IMR-90 (cell line): ENCODE results near the gene SH3RF3. TPM values are rescaled to one million over a fixed set of nuclear protein-coding genes. Genes with fewer than 3 reads are reported as not detected.

ENCODE experiments used
- ATAC-seq: fragments of 200-7000 bp; cut with Tn5 transposase; 2 replicates; pipeline ENCODE4 v1.9.1; 2020; ENCODE audit warnings: low read depth, mild to moderate bottlenecking, moderate library complexity
- BruUV-seq: library from RNA; stranded (reverse); fragments of 400-500 nt; replicated peaks from 2 replicates; lab custom pipeline; 2021; lab: Mats Ljungman, UMichigan
- CTCF ChIA-PET: fragments of 300-600 bp; formaldehyde crosslinking; extraction: SDS; loops from one replicate; lab custom pipeline; 2021; ENCODE audit warnings: antibody characterized with exemption; lab: Yijun Ruan, JAX
- POLR2A ChIA-PET: fragments of 300-600 bp; sonication (Branson Sonifier 250); formaldehyde crosslinking; loops from one replicate; lab custom pipeline; 2022; ENCODE audit warnings: antibody characterized with exemption; ENCODE audit not compliant: unreplicated experiment; lab: Charles Lee
- DNase-seq: peaks from one replicate; pipeline ENCODE4 v3.0.0; 2013
- H2AFZ ChIP-seq: replicated peaks from 2 replicates; pipeline ENCODE3; 2013; ENCODE audit warnings: low read length, mild to moderate bottlenecking; ENCODE audit not compliant: poor library complexity
- H2AK5ac ChIP-seq: 2 replicates; pipeline ENCODE4 v1.6.1; 2013; ENCODE audit warnings: low read depth, low read length, inconsistent platforms
- H2AK9ac ChIP-seq: replicated peaks from 2 replicates; pipeline ENCODE3; 2013; ENCODE audit warnings: mild to moderate bottlenecking, low read depth, low read length, moderate library complexity; ENCODE audit not compliant: poor library complexity
- H2BK120ac ChIP-seq: 2 replicates; pipeline ENCODE4 v1.6.1; 2013; ENCODE audit warnings: low read depth, low read length, inconsistent platforms
- H2BK15ac ChIP-seq: 3 replicates; pipeline ENCODE4 v1.6.1; 2013; ENCODE audit warnings: low read depth, low read length, inconsistent platforms
- H2BK20ac ChIP-seq: 2 replicates; pipeline ENCODE4 v1.6.1; 2013; ENCODE audit warnings: low read depth, mild to moderate bottlenecking, inconsistent platforms, low read length, moderate library complexity
- H2BK5ac ChIP-seq: 2 replicates; pipeline ENCODE4 v1.6.1; 2013; ENCODE audit warnings: mild to moderate bottlenecking, low read depth, low read length, inconsistent platforms; ENCODE audit not compliant: poor library complexity, severe bottlenecking
- H3K14ac ChIP-seq: replicated peaks from 2 replicates; pipeline ENCODE4 v1.6.1; 2013; ENCODE audit warnings: low read depth, low read length, inconsistent platforms
- H3K18ac ChIP-seq: 2 replicates; pipeline ENCODE4 v1.6.1; 2013; ENCODE audit warnings: low read depth, low read length, control low read depth
- H3K23ac ChIP-seq: 2 replicates; pipeline ENCODE4 v1.6.1; 2013; ENCODE audit warnings: low read depth, low read length, inconsistent platforms
- H3K27ac ChIP-seq: 2 replicates; pipeline ENCODE4 v1.5.1; 2013; ENCODE audit warnings: mild to moderate bottlenecking, control low read depth, low read length; ENCODE audit not compliant: insufficient read depth
- H3K27me3 ChIP-seq: 2 replicates; pipeline ENCODE4 v1.6.1; 2013; ENCODE audit warnings: low read length; ENCODE audit not compliant: control insufficient read depth, insufficient read depth
- H3K36me3 ChIP-seq: 2 replicates; pipeline ENCODE4 v1.6.1; 2013; ENCODE audit warnings: low read length, mixed read lengths; ENCODE audit not compliant: control insufficient read depth, insufficient read depth
- H3K4ac ChIP-seq: 2 replicates; pipeline ENCODE4 v1.6.1; 2013; ENCODE audit warnings: low read depth, low read length, inconsistent platforms
- H3K4me1 ChIP-seq: 2 replicates; pipeline ENCODE4 v1.6.1; 2013; ENCODE audit warnings: low read length, mixed read lengths; ENCODE audit not compliant: control insufficient read depth, insufficient read depth
- H3K4me2 ChIP-seq: 2 replicates; pipeline ENCODE4 v1.6.1; 2013; ENCODE audit warnings: low read depth, mild to moderate bottlenecking, control low read depth, low read length, moderate library complexity
- H3K4me3 ChIP-seq: 2 replicates; pipeline ENCODE4 v1.5.1; 2013; ENCODE audit warnings: low read depth, mild to moderate bottlenecking, control low read depth, low read length, moderate library complexity; ENCODE audit not compliant: insufficient read depth
- H3K56ac ChIP-seq: 2 replicates; pipeline ENCODE4 v1.6.1; 2013; ENCODE audit warnings: low read length, inconsistent platforms; ENCODE audit not compliant: insufficient read depth; ENCODE audit errors: extremely low read depth
- H3K79me1 ChIP-seq, 2 experiments: 2 replicates each; pipeline ENCODE4 v1.6.1; 2013; ENCODE audit warnings: low read length in 2 of 2, inconsistent platforms in 1 of 2, low read depth in 1 of 2
- H3K9ac ChIP-seq: 2 replicates; pipeline ENCODE4 v1.6.1; 2013; ENCODE audit warnings: low read depth, low read length, control low read depth
- H3K9me1 ChIP-seq: 2 replicates; pipeline ENCODE4 v1.6.1; 2013; ENCODE audit warnings: low read length, inconsistent platforms; ENCODE audit not compliant: insufficient read depth
- H3K9me3 ChIP-seq: 2 replicates; pipeline ENCODE4 v1.6.1; 2013; ENCODE audit warnings: low read length; ENCODE audit not compliant: control insufficient read depth, insufficient read depth
- H4K20me1 ChIP-seq: 2 replicates; pipeline ENCODE4 v1.6.1; 2013; ENCODE audit warnings: low read length, inconsistent platforms; ENCODE audit not compliant: insufficient read depth
- H4K5ac ChIP-seq: 2 replicates; pipeline ENCODE4 v1.6.1; 2013; ENCODE audit warnings: mild to moderate bottlenecking, low read depth, low read length, control low read depth
- H4K8ac ChIP-seq, 2 experiments: 2 replicates each; pipeline ENCODE4 v1.6.1; 2013; ENCODE audit warnings: low read depth in 2 of 2, low read length in 2 of 2, control low read depth in 1 of 2, inconsistent platforms in 1 of 2
- H4K91ac ChIP-seq: 2 replicates; pipeline ENCODE4 v1.6.1; 2013; ENCODE audit warnings: low read depth, low read length, inconsistent platforms; ENCODE audit not compliant: insufficient read depth
- BHLHE40 ChIP-seq: fragments of 150-350 bp; IDR thresholded peaks from 2 replicates; pipeline ENCODE4 v1.6.1; 2016; ENCODE audit warnings: mild to moderate bottlenecking, low read depth, low read length
- CHD1 ChIP-seq: IDR thresholded peaks from 2 replicates; pipeline ENCODE4 v1.6.1; 2012; ENCODE audit warnings: low read depth, low read length, improper control_type of control experiment
- FOS ChIP-seq: fragments of 150-350 bp; IDR thresholded peaks from 2 replicates; pipeline ENCODE4 v1.6.1; 2016; ENCODE audit warnings: low read depth, low read length
- MAZ ChIP-seq: IDR thresholded peaks from 2 replicates; pipeline ENCODE4 v1.6.1; 2012; ENCODE audit warnings: low read depth, mild to moderate bottlenecking, low read length, improper control_type of control experiment, moderate library complexity, borderline replicate concordance
- MXI1 ChIP-seq: IDR thresholded peaks from 2 replicates; pipeline ENCODE4 v1.6.1; 2012; ENCODE audit warnings: low read depth, mild to moderate bottlenecking, low read length, moderate library complexity, borderline replicate concordance
- POLR2A ChIP-seq: IDR thresholded peaks from 2 replicates; pipeline ENCODE4 v1.6.1; 2012; ENCODE audit warnings: mild to moderate bottlenecking, low read depth, low read length
- RAD21 ChIP-seq: IDR thresholded peaks from 2 replicates; pipeline ENCODE4 v1.6.1; 2012; ENCODE audit warnings: low read length, improper control_type of control experiment
- RFX5 ChIP-seq: IDR thresholded peaks from 2 replicates; pipeline ENCODE4 v1.8.0; 2012; ENCODE audit warnings: low read depth, mild to moderate bottlenecking, low read length, moderate library complexity
- SMC3 ChIP-seq: fragments of 150-350 bp; IDR thresholded peaks from 2 replicates; pipeline ENCODE4 v1.6.1; 2016; ENCODE audit warnings: low read depth, mild to moderate bottlenecking, antibody characterized with exemption, low read length, moderate library complexity
- WGBS, 2 experiments: methylation state at CpG; one replicate each; pipeline versions ENCODE4 v1.1.5 to v1.1.7; 2013; ENCODE audit warnings: missing lambda C conversion rate in 2 of 2; ENCODE audit not compliant: insufficient read length in 1 of 2; ENCODE audit errors: extremely low coverage in 2 of 2; 5-methylcytosine and 5-hydroxymethylcytosine counted together
- dilution Hi-C: fragments of 300-500 bp; cut with HindIII; formaldehyde crosslinking; loops from one replicate; pipeline ENCODE4 v1.14.3; 2018; ENCODE audit warnings: low sequenced_read_pairs; ENCODE audit not compliant: unreplicated experiment
- in situ Hi-C: fragments of 300-500 bp; cut with MboI; formaldehyde crosslinking; loops from 3 replicates; pipeline ENCODE4 v1.14.3; 2019; ENCODE audit warnings: low sequenced_read_pairs, inconsistent platforms, mixed read lengths
- intact Hi-C: fragments of 100-400 bp; cut with micrococcal nuclease; formaldehyde crosslinking; loops from 2 replicates; pipeline ENCODE4 v1.10.0; 2022
- polyA plus RNA-seq, 3 experiments: library from polyadenylated mRNA; depleted of rRNA; stranded (reverse); fragments of >200 nt; gene quantifications; 2 replicates each; pipeline ENCODE4 v1.2.3, GENCODE V29; 2012; ENCODE audit warnings: low replicate concordance in 1 of 3
- total RNA-seq: library from RNA; depleted of rRNA; stranded (reverse); fragments of >200 nt; gene quantifications from 2 replicates; pipeline ENCODE4 v1.2.3, GENCODE V29; 2012
- TF ChIP-seq, protein P1 (sequence below): fragments of 150-350 bp; IDR thresholded peaks from 2 replicates; pipeline ENCODE4 v1.6.1; 2017; ENCODE audit warnings: mild to moderate bottlenecking, antibody characterized with exemption, low read length, low read depth
- TF ChIP-seq, protein P2 (sequence below): fragments of 150-350 bp; IDR thresholded peaks from 2 replicates; pipeline ENCODE4 v1.6.1; 2016; ENCODE audit warnings: low read depth, mild to moderate bottlenecking, low read length, moderate library complexity, borderline replicate concordance
- TF ChIP-seq, protein P3 (sequence below): conservative IDR thresholded peaks from 2 replicates; pipeline ENCODE4 v1.5.1; 2012; ENCODE audit warnings: mild to moderate bottlenecking, low read depth, low read length, improper control_type of control experiment

Gene SH3RF3
- total and polyA plus RNA-seq, 2 of the 4 experiments (the other 2 are of a cell fraction): 3.4 to 5.3 TPM

DNA sequence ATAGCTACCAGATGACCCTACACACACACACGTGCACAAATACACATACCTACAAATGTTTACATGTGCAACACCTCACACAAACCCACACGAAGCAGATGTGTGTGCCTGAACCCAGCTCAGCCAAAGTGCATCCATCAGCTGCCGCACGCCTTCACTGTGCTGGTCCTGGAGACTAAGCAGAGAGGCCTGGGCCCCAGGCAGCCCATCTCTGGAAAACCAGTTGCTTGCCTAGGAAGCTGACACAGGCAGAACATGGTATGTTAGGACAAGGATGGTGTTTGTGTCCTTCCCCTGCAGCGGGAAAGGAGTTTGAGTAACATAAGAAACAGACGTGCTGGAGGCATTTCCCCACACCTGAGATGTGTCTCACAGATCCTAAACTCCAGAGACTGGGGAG, 398.1 kb downstream of the SH3RF3 start:
- no peak overlapping the region for H4K8ac ChIP-seq
- no peak overlapping the region for H4K5ac ChIP-seq
- H3K9ac ChIP-seq: no peak overlapping the region
- no peaks in the 10 kb centered on the region; the same call in 1 of the 2 replicates for H3K4me1 ChIP-seq
- H3K27ac ChIP-seq: no peak overlapping the region
- no peaks in the 10 kb centered on the region for H3K36me3 ChIP-seq
- no peak overlapping the region for H2AFZ ChIP-seq
- H3K4ac ChIP-seq: no peak overlapping the region
- no peak overlapping the region for H2BK20ac ChIP-seq
- no peak overlapping the region for H2AK9ac ChIP-seq
- in situ Hi-C loops (no loop called here), dilution Hi-C loops (no loop called here), intact Hi-C loops (no loop called here)
- no TSS peak for BruUV-seq
- DNase-seq (no peak), ATAC-seq (no peak)
- no peak overlapping the region for H3K4me3 ChIP-seq
- H3K14ac ChIP-seq: no peak overlapping the region
- 93% methylated on average over 3 of the region's 6 CpGs; no CpG with 5 or more reads in 1 of the 2 experiments for WGBS, 2 experiments
- H3K79me1 ChIP-seq: no peaks in the 10 kb centered on the region
- CTCF ChIA-PET: interaction anchor here (0.6 kb wide), 1 partner anchor 69 kb away, joined by 5 read pairs; no protein-coding TSS in a partner anchor
- H3K23ac ChIP-seq: no peak overlapping the region
- no peak overlapping the region for H3K56ac ChIP-seq
- H2BK5ac ChIP-seq: no peak overlapping the region
- H3K9me1 ChIP-seq: 0 out of 2 replicates have a peak, but pooled peaks cover 3% of the 10 kb centered on the region
- no peak overlapping the region for H3K18ac ChIP-seq
- H2BK120ac ChIP-seq: no peak overlapping the region
- H4K91ac ChIP-seq: no peak overlapping the region
- H3K4me2 ChIP-seq: no peak overlapping the region
- no peak overlapping the region for H2BK15ac ChIP-seq
- H4K20me1 ChIP-seq: no peaks in the 10 kb centered on the region
- H3K27me3 ChIP-seq: peaks cover 34% of the 10 kb centered on the region
- H2AK5ac ChIP-seq: no peak overlapping the region
- TF ChIP-seq BHLHE40 (no peak), RFX5 (no peak), SMC3 (no peak), POLR2A (no peak), MXI1 (no peak), CHD1 (no peak), FOS (no peak), MAZ (no peak), RAD21 (no peak)
- TF ChIP-seq, protein P1, sequence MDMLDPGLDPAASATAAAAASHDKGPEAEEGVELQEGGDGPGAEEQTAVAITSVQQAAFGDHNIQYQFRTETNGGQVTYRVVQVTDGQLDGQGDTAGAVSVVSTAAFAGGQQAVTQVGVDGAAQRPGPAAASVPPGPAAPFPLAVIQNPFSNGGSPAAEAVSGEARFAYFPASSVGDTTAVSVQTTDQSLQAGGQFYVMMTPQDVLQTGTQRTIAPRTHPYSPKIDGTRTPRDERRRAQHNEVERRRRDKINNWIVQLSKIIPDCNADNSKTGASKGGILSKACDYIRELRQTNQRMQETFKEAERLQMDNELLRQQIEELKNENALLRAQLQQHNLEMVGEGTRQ: no peak
- TF ChIP-seq, protein P2, sequence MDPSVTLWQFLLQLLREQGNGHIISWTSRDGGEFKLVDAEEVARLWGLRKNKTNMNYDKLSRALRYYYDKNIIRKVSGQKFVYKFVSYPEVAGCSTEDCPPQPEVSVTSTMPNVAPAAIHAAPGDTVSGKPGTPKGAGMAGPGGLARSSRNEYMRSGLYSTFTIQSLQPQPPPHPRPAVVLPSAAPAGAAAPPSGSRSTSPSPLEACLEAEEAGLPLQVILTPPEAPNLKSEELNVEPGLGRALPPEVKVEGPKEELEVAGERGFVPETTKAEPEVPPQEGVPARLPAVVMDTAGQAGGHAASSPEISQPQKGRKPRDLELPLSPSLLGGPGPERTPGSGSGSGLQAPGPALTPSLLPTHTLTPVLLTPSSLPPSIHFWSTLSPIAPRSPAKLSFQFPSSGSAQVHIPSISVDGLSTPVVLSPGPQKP: no peak
- TF ChIP-seq, protein P3, sequence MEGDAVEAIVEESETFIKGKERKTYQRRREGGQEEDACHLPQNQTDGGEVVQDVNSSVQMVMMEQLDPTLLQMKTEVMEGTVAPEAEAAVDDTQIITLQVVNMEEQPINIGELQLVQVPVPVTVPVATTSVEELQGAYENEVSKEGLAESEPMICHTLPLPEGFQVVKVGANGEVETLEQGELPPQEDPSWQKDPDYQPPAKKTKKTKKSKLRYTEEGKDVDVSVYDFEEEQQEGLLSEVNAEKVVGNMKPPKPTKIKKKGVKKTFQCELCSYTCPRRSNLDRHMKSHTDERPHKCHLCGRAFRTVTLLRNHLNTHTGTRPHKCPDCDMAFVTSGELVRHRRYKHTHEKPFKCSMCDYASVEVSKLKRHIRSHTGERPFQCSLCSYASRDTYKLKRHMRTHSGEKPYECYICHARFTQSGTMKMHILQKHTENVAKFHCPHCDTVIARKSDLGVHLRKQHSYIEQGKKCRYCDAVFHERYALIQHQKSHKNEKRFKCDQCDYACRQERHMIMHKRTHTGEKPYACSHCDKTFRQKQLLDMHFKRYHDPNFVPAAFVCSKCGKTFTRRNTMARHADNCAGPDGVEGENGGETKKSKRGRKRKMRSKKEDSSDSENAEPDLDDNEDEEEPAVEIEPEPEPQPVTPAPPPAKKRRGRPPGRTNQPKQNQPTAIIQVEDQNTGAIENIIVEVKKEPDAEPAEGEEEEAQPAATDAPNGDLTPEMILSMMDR: no peak
- POLR2A ChIA-PET: no interaction called here
- no peaks in the 10 kb centered on the region for H3K9me3 ChIP-seq
